HG02763 (cell line): ENCODE data around the gene GART.
"Not testable (repeated sequence)": the region's sequence is repeated elsewhere in the genome, so short reads cannot be mapped to it uniquely, and the experiment has no call there.

Experiments
- ATAC-seq: cut with Tn5 transposase; IDR thresholded peaks from one replicate; pipeline ENCODE4 v1.9.1; 2021; ENCODE audit warnings: mild to moderate bottlenecking, moderate library complexity; ENCODE audit not compliant: unreplicated experiment

GART gene

DNA sequence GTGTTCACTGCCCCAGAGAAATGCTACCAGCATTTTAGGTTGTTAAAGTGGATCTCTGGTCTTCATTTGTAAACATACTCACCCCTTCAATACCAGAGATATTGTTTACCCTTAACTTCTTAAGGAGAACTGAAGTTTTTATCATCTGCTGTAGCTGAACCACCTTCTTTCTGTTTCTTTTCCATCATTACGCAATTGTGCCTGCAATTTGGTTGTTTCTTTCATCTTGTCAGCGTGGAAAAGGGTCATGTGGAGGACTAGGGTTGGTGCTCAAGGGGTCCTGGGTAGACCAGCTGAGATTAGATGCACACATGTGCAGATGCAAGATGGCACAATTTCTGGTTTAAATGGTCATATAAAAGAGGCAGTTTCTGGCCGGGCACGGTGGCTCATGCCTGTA, 23.0 kb downstream of the GART start:
- ATAC-seq = no peak

GRCh38 chr21:33514229-33514628, 27.7 kb downstream of the GART start:
- no peak for ATAC-seq

DNA sequence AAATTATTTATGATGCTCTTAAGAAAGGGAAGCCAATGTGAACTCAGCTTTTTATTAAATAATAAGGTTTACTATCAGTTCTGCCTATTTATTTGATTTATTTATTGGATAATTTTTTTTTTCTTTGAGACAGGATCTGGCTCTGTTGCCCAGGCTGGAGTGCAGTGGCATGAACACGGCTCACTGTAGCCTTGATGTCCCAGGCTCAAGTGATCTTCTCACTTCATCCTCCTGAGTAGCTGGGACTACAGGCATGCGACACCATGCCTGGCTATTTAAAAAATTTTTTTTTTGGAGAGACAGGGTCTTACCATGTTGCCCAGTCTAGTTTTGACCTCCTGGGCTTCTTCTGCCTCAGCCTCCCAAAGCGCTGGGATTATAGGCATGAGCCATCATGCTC, 29.4 kb downstream of the GART start:
- no peak for ATAC-seq

DNA sequence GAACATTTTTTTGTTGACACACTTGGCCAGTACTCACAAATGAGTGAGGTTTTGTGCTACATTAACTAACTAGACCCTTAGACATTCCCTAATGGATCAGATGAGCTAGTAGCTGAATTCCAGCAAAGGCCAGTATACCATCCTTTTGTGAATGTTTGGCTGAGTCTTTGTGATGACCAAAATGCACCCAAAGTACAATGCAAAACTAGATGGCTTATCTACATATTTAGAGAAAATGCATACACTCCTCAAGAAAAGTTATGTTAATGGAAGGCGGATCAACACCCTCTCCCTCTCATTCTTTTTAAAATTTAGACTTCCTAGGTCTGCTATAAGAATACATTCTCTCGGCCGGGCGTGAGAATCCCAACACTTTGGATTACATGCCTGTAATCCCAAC, 30.3 kb downstream of the GART start:
- ATAC-seq = no peak

DNA sequence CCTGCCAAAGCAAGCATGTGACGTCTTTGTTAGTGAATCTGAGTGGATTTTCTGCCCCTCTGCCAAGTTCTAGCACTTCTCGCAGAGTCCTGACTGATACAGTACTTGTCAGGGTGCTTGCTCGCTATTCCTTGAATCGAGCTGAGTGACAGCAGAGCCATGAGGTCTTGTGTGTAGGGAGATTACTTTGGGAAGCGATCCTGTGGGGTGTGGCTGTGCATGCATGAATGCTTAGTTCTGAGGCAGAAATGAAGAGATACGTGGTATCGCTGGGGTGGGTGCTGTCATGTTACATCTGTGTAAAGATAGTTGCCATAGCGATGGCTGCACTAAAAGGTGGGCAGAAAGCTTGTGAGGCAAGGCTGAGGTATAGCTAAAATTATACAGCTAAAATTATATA, 31.1 kb downstream of the GART start:
- ATAC-seq = no peak

GRCh38 chr21:33507003-33507402, 34.9 kb downstream of the GART start:
- not testable (repeated sequence) for ATAC-seq

GRCh38 chr21:33505833-33506232, 36.1 kb downstream of the GART start:
- no peak for ATAC-seq

GRCh38 chr21:33496345-33496744, 45.6 kb downstream of the GART start:
- no peak for ATAC-seq

DNA sequence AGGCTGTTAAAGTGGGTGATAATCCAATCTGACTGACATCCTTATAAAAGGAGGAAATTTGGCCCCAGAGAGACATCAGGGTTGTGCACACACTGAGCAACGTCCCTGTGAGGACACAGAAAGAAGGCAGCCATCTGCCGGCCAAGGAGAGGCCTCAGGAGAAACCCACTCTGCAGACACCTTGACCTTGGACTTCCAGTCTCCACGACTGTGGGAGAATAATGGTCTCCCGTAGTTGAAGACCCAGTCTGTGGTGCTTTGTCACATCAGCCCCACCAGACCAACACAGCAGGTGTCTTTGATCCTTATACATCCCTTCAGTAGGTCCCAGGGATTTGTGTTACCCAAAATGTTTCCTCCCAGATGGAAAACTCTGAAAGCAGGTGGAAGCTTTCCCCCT, 46.2 kb downstream of the GART start:
- ATAC-seq = no peak

DNA sequence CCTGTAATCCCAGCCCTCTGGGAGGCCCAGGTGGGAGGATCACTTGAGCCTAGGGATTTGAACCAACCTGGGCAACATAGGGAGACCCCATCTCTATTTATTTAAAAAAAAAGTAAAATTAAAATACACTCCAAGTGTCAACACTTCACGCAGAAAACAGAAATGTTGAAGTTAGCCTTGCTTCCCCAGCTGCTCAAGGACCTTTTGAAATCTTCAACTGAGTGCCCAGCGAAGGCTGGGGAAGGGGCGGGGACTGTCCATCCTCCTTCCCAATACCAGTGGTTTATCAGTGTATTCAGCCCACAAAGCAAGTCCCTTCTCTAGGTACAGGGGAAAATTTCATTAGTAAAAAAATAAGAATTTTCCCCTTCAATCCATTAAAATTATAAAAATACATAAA, 48.2 kb downstream of the GART start:
- no peak for ATAC-seq

GRCh38 chr21:33492571-33492970, 49.3 kb downstream of the GART start:
- ATAC-seq = no peak

DNA sequence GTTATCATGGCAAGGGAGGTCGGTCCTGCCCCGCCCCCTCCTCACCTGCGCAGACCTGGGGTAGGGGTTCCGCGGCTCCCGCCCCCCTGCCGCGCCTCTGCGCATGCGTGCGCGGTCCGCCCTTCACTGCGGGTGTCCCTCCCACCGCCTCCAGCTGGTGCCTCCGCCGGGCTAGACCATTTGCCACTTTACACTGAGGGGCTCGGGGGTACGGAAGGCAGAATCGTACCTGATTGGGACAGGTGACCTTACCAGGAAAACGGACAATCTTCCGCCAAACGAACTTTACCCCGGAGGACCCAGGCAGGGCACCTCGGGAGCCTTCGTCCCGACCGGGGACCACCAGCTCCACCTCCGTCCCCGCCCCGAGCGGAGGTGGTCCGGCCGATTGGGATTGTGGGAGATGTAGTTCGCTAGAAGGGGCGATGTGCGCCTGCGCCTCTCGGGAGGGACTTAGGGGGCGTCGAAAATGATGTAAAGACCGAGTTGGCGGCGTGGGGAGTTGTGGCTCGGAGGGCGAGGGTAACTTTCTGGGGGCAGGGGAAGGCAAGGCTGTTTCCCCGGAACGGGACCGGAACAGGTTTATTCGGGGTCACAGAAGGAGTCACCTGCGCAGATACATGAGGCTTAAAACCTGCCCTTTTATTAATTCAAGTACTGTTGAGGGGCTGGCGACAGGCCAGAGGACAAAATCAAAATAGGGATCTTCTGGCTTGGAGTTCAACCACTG, 50.4 kb downstream of the GART start, which contains the start of gene DNAJC28:
TSS of gene DNAJC28 (minus strand) at position 344 of the 730 bp plus-strand sequence. CDS start 2,323 bp downstream, outside the sequence.
- ATAC-seq = peak; percentile 98

DNA sequence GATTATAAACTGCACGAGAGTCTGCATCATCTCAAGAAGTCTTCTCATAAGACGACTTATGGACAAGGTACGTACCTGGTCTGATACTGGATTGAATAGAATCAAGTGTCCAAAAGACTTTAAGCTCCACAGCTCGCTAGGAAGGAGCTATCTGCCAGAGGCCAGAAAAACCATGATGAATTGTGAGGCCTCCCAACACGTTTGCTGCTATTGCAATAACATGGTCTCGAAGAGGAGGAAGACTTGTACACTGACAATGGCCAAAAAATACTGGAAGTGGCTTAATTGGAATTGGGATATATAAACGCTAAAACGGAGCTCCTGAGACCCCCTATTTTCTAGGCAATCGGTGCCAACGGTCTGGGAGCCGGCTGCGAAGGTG, 50.9 kb downstream of the GART start:
- ATAC-seq = no peak

DNA sequence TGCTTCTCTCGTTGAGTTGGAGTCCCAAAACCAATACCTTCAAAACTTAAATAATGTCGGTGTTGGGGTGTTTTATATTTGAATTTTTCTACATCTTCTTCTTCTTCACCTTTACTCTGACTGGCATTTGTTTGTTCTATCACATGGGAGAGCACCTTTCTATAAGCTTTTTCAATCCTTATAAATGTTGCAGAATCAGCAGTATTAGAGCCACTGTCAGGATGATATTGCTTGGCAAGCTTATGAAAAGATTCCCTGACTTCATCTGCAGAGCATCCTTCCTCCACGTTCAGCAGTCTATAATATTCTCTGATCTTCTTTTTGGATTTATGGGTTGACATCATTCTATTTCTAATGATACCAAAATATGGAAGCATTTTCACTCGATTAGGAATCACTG, 53.0 kb downstream of the GART start:
- ATAC-seq = no peak

GRCh38 chr21:33487996-33488395, 53.9 kb downstream of the GART start:
- no peak for ATAC-seq

DNA sequence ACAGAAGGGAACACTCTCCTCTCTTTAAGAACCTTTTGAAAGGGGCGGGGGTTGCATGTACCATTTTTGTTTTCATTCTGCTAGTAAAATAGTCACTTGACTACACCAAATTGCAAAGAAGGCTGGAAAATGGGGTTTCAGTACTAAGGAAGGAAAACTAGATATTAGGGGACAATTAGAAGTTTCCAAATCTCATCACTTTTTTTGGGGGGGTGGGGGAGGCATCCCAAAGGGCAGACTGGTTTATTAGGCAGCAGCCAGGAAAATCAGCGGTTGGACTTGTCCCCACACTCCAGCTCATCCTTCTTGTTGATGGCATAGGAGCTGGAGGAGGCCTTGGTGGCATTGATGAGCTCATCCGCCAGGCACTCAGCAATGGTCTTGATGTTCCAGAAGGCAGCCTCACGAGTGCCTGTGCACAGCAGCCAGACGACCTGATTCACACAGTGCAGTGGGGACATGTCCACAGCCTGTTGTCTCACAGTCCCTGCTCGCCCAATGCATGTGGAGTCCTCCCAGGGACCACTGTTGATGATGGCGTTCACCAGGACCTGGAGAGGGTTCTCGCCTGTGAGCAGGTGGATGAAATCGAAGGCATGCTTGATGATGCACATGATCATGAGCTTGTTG, 60.5 kb downstream of the GART start:
- no peak for ATAC-seq

- no peak for ATAC-seq
Observed at GRCh38 chr21:33480481-33481103, 61.3 kb downstream of the GART start.

DNA sequence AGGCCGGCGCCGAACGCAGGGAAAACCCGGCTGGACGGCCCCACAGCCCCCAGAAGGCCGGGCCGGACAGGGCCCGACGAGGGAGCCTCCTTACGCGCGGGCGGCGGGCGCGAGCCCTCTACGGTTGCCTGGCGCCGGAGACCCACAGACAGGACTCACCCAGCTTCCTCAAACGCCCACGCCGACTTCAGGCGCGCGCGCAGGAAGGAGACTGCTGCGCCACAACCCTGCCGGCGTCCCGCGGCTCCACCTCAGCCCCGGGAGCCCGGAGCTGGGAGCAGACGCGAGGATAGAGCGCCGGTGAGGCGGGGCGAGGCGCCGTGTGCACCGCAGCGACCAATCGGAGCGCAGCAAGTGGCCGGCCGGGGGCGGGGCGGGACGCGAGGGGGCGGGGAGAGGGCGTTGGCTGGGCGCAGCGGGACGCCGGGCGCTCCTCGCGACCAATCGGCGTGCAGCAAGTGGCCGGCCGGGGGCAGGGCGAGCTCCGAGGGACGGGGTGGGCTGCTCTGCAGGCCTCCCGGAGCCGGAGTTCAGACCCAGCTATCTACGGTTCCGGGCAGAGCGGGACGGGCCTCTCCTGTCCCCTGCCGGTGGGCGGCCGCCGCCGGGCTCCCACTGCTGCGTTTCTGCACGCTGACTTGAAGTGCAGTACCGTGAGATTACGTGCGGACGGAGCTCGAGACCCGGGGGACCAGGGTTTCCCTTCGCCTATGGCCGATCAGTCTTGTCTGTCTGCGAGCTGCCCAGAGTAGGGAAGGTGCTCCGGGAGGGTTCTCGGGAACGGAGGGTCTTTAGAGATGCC, 62.0 kb downstream of the GART start, which contains the start of gene TMEM50B:
TSS of gene TMEM50B (minus strand) at position 296 of the 802 bp plus-strand sequence. CDS start 11,089 bp downstream, outside the sequence.
- peak; percentile 89 for ATAC-seq

- peak; percentile 15 for ATAC-seq
Observed at GRCh38 chr21:33478935-33479678, 62.8 kb downstream of the GART start.

GRCh38 chr21:33478182-33478581, 63.7 kb downstream of the GART start:
- no peak for ATAC-seq
